ENCODE data around the gene EMC8. TPM values are rescaled to one million over a fixed set of nuclear protein-coding genes. Genes with fewer than 3 reads are reported as not detected.

The EMC8 gene
- total RNA-seq, 4 donors from 2014 or later: 27.9 to 40.0 (median 31.8) TPM

- Histone ChIP-seq H3K9me3 (no peaks in the 10 kb centered on the region), H3K4me3 (no peak overlapping the region), H3K27ac (no peak overlapping the region), H3K36me3 (peaks cover 0 to 26% (median 11%) of the 10 kb centered on the region in 4 donors), H3K4me1 (peaks cover 0 to 9% (median 6%) of the 10 kb centered on the region in 4 donors), H3K27me3 (no peaks in the 10 kb centered on the region)
- no peak for DNase-seq
- in situ Hi-C loops (cut with MboI; ENCODE audit: low pct_ligation_motif_present in 1 of 4, low pct_unique_long_range_greater_than_20kb in 1 of 4, low sequenced_read_pairs in 3 of 4) (no loop called here), intact Hi-C loops (cut with DNase I; ENCODE audit: low total_unique reads) (no loop called here)
- TF ChIP-seq, protein P1, sequence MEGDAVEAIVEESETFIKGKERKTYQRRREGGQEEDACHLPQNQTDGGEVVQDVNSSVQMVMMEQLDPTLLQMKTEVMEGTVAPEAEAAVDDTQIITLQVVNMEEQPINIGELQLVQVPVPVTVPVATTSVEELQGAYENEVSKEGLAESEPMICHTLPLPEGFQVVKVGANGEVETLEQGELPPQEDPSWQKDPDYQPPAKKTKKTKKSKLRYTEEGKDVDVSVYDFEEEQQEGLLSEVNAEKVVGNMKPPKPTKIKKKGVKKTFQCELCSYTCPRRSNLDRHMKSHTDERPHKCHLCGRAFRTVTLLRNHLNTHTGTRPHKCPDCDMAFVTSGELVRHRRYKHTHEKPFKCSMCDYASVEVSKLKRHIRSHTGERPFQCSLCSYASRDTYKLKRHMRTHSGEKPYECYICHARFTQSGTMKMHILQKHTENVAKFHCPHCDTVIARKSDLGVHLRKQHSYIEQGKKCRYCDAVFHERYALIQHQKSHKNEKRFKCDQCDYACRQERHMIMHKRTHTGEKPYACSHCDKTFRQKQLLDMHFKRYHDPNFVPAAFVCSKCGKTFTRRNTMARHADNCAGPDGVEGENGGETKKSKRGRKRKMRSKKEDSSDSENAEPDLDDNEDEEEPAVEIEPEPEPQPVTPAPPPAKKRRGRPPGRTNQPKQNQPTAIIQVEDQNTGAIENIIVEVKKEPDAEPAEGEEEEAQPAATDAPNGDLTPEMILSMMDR (IDR thresholded peaks at IDR 0.05): no peak
- TF ChIP-seq POLR2AphosphoS5 (IDR thresholded peaks at IDR 0.05) (no peak), POLR2A (IDR thresholded peaks at IDR 0.05) (no peak), EP300 (IDR thresholded peaks at IDR 0.05; ENCODE audit: low read depth) (no peak)
- 78% methylated on average over 12 of the region's 12 CpGs; no CpG with 5 or more reads in 1 of the 2 donors for WGBS, 2 donors (ENCODE audit: low coverage in 1 of 2)
These were observed 20.5 kb downstream of the EMC8 start for GRCh38 chr16:85778873-85779272.

DNA sequence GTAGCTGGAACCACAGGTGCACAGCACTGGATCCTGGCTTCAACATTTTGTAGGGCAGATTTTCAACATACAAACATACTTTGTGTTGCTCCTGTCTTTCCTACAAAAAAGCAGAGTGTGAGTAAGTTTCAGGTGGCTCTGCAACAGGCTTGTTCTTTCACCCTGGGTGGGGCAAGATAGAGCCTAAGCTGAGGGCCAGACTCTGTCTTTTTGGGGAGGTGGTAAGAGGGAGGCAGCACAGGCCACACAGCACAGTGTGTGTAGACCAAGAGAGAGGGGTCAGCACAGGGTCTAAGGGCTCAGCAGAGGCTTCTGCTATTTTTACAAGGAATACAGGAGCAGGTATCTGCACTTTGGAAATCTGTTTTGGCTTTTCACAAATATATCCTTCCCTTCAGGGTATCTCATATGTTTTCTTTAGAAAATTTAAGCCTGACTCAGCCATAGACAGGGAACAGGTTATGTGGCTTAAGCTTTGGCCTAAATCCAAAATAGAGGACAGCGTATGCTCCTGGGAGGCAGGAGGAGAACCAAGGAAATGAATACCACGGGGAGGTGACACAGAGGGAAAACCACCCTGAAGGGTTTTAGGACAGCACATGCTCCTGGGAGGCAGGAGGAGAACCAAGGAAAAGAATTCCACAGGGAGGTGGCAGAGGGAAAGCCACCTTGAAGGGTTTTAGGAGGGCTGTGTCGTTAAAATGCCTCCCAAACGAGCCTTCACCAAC lies 21.6 kb downstream of the EMC8 start:
- peaks cover 0 to 9% (median 6%) of the 10 kb centered on the region in 4 donors for H3K4me1 ChIP-seq
- 64% methylated on average over 4 of the region's 4 CpGs; no CpG with 5 or more reads in 1 of the 2 donors for WGBS, 2 donors (ENCODE audit: low coverage in 1 of 2)
- H3K9me3 ChIP-seq: no peaks in the 10 kb centered on the region
- no peaks in the 10 kb centered on the region for H3K27me3 ChIP-seq
- no peak for DNase-seq
- H3K27ac ChIP-seq: no peak overlapping the region
- H3K4me3 ChIP-seq: no peak overlapping the region
- intact Hi-C loops (cut with DNase I; ENCODE audit: low total_unique reads): no loop called here
- H3K36me3 ChIP-seq: peaks cover 0 to 26% (median 11%) of the 10 kb centered on the region in 4 donors
- TF ChIP-seq POLR2A (IDR thresholded peaks at IDR 0.05): no peak
- TF ChIP-seq, protein P1 (IDR thresholded peaks at IDR 0.05): no peak
- TF ChIP-seq POLR2AphosphoS5 (IDR thresholded peaks at IDR 0.05): no peak
- TF ChIP-seq EP300 (IDR thresholded peaks at IDR 0.05; ENCODE audit: low read depth): no peak
- in situ Hi-C loops (cut with MboI; ENCODE audit: low pct_ligation_motif_present in 1 of 4, low pct_unique_long_range_greater_than_20kb in 1 of 4, low sequenced_read_pairs in 3 of 4): no loop called here

- TF ChIP-seq POLR2AphosphoS5 (IDR thresholded peaks at IDR 0.05): no peak
- no peak for TF ChIP-seq EP300 (IDR thresholded peaks at IDR 0.05; ENCODE audit: low read depth)
- no peak for TF ChIP-seq POLR2A (IDR thresholded peaks at IDR 0.05)
- TF ChIP-seq, protein P1 (IDR thresholded peaks at IDR 0.05): no peak
- H3K27ac ChIP-seq: no peak overlapping the region
- no peaks in the 10 kb centered on the region for H3K4me1 ChIP-seq
- no peaks in the 10 kb centered on the region for H3K9me3 ChIP-seq
- no peak overlapping the region for H3K4me3 ChIP-seq
- in situ Hi-C loops (cut with MboI; ENCODE audit: low pct_ligation_motif_present in 1 of 4, low pct_unique_long_range_greater_than_20kb in 1 of 4, low sequenced_read_pairs in 3 of 4) (no loop called here), intact Hi-C loops (cut with DNase I; ENCODE audit: low total_unique reads) (no loop called here)
- no peaks in the 10 kb centered on the region for H3K27me3 ChIP-seq
- DNase-seq: no peak
- H3K36me3 ChIP-seq: peaks cover 0 to 16% (median 7%) of the 10 kb centered on the region in 4 donors
- WGBS, 2 donors (ENCODE audit: low coverage in 1 of 2): 93 to 96% methylated on average over 4 to 8 of the region's 8 CpGs
These were observed 24.5 kb downstream of the EMC8 start for GRCh38 chr16:85774811-85775210.

GRCh38 chr16:85774136-85774535 lies 25.2 kb downstream of the EMC8 start:
- WGBS, 2 donors (ENCODE audit: low coverage in 1 of 2): 76 to 82% methylated on average over 6 of the region's 6 CpGs
- in situ Hi-C loops (cut with MboI; ENCODE audit: low pct_ligation_motif_present in 1 of 4, low pct_unique_long_range_greater_than_20kb in 1 of 4, low sequenced_read_pairs in 3 of 4): no loop called here
- no peak overlapping the region for H3K27ac ChIP-seq
- no peak for DNase-seq
- H3K4me1 ChIP-seq: no peaks in the 10 kb centered on the region
- intact Hi-C loops (cut with DNase I; ENCODE audit: low total_unique reads): no loop called here
- H3K36me3 ChIP-seq: peaks cover 0 to 10% (median 4%) of the 10 kb centered on the region in 4 donors
- TF ChIP-seq POLR2AphosphoS5 (IDR thresholded peaks at IDR 0.05): no peak
- TF ChIP-seq, protein P1 (IDR thresholded peaks at IDR 0.05): no peak
- H3K27me3 ChIP-seq: no peaks in the 10 kb centered on the region
- H3K9me3 ChIP-seq: no peaks in the 10 kb centered on the region
- H3K4me3 ChIP-seq: no peak overlapping the region
